ENCODE results near the gene OR2AE1.

The OR2AE1 gene

DNA sequence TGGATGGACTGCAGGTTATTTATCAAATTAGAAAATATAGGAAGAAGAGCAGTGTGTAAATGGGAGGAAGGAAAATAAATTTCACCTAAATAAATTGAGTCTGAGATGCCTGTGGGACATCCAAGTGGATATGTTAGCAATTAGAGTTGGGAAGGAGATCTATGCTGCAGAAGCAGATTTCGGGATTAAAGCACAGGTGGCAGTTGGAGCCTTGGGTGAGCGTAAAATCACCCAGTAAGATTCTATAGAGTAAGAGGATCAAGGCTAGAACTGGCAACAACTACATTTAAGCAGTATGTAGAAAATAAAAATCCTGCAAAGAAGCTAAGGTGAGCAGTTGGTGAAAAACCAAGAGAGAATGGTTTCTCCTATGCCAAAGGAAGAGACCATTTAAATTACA is 34.1 kb upstream of the OR2AE1 start:
- ChIA-PET POLR2A (no interaction called here), CTCF (interaction anchor here (2.3 to 13.7 kb wide), 2 partner anchors 13 to 79 kb away, joined by 9 to 190 read pairs; no protein-coding TSS in a partner anchor)
- H3K4me3 ChIP-seq (ENCODE audit: low read depth, low read length): no peak overlapping the region
- no peak for DNase-seq (ENCODE audit: low read depth, low spot score)
- TF ChIP-seq CTCF (IDR thresholded peaks at IDR 0.05; ENCODE audit: insufficient read depth, low read length, missing control alignments): no peak

DNA sequence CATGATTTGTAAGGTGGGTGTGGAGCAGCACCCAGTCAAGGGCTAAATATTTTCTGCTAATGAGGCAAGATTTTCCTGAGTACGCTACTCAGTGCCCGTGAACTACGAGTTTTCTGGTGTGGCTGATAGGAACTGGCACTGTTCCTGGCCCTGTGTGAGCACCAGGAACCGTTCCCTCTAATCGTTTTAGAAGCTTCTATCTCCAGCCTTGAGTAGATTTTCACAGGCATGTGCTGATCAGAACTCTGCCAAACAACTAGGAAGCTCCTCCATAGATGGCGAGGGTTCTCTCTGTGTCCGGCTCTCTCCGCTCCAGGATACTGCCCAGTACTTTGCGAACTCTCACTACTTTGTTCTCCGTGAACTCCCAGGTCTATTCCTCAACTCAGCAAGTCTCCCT is 24.7 kb upstream of the OR2AE1 start:
- POLR2A ChIA-PET: no interaction called here
- TF ChIP-seq CTCF (IDR thresholded peaks at IDR 0.05; ENCODE audit: insufficient read depth, low read length, missing control alignments): no peak

DNA sequence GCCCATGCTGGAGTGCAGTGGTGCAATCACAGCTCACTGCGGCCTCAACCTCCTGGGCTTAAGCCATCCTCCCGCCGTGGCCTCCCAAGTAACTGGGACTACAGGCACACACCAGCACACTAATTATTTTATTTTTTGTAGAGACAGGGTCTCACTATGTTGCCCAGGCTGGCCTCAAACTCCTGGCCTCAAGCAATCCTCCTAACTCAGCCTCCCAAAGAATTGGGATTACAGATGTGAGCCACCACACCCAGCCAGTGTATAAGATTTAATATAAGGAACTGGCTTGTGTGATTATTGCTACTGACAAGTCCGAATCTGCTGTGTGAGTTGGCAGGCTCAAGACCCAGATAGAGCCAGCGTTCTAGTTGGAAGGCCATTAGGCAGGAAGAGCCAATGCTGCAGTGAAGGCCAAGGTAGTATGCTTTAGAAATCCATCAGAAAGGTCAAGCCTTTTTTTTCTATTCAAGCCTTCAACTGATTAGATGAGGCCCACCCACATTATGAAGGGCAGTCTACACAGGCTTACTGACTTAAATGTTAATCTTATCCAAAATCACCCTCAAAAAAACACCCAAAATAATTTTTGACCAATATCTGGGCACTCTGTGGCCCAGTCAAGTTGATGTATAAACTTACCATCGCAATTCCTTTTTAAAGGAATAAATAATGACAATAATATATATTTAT is 23.1 kb upstream of the OR2AE1 start:
- no peak overlapping the region for H3K4me3 ChIP-seq (ENCODE audit: low read depth, low read length)
- CTCF ChIA-PET: no interaction called here
- no peak for DNase-seq (ENCODE audit: low read depth, low spot score)
- no peak for TF ChIP-seq CTCF (IDR thresholded peaks at IDR 0.05; ENCODE audit: insufficient read depth, low read length, missing control alignments)
- POLR2A ChIA-PET: no interaction called here

More for the DNA sequence above, 24.7 kb upstream of the OR2AE1 start:
- CTCF ChIA-PET: interaction anchor here (2.0 kb wide), 1 partner anchor 12 kb away, joined by 4 read pairs; no protein-coding TSS in a partner anchor
- H3K4me3 ChIP-seq (ENCODE audit: low read depth, low read length): no peak overlapping the region
- no peak for DNase-seq (ENCODE audit: low read depth, low spot score)

DNA sequence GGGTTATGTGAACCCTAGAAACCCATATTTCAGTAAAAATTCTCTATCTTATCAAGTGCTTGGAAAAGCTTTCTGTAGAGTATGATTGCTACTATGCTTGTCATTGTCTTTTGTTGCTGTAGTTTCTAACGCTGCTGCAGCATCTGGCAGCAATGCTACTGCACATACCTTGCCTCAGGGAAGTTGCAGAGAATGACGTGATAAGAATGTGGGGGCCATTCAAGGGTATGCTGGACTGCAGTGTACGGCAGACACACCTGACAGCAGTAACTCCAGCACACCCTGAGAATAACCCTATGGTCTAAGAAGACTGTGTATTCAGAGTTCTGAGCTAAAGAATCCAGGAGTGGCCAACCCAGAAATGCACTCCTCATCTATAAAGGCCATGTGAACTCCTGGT is 22.0 kb upstream of the OR2AE1 start:
- no peak overlapping the region for H3K4me3 ChIP-seq (ENCODE audit: low read depth, low read length)
- POLR2A ChIA-PET: no interaction called here
- TF ChIP-seq CTCF (IDR thresholded peaks at IDR 0.05; ENCODE audit: insufficient read depth, low read length, missing control alignments): no peak
- no peak for DNase-seq (ENCODE audit: low read depth, low spot score)
- CTCF ChIA-PET: interaction anchor here (1.4 to 2.6 kb wide), 3 partner anchors 13 to 81 kb away, joined by 3 to 9 read pairs (median 5); no protein-coding TSS in a partner anchor

DNA sequence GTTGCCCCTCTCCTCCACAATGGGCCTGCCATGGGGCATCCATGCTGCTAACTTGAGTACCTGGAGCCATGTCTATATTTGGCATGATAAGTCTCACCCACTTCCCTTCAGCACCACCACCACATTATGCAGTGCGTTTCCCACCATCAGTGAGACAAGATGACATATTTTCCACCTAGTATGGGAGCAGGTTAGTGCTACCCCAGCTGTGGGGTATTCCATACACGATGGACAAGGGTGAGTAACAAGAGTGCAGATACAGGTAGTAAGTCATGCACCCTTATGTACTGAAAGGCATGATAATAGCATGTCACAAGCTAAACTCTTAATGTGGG is 21.2 kb upstream of the OR2AE1 start:
- no peak overlapping the region for H3K4me3 ChIP-seq (ENCODE audit: low read depth, low read length)
- ChIA-PET CTCF (interaction anchor here (1.4 to 2.6 kb wide), 3 partner anchors 14 to 82 kb away, joined by 3 to 9 read pairs (median 5); no protein-coding TSS in a partner anchor), POLR2A (no interaction called here)
- no peak for DNase-seq (ENCODE audit: low read depth, low spot score)
- TF ChIP-seq CTCF (IDR thresholded peaks at IDR 0.05; ENCODE audit: insufficient read depth, low read length, missing control alignments): no peak

- ChIA-PET POLR2A (no interaction called here), CTCF (interaction anchor here (1.4 to 2.6 kb wide), 4 partner anchors 14 to 82 kb away, joined by 3 to 9 read pairs (median 5); no protein-coding TSS in a partner anchor)
- DNase-seq (ENCODE audit: low read depth, low spot score): no peak
- no peak overlapping the region for H3K4me3 ChIP-seq (ENCODE audit: low read depth, low read length)
- TF ChIP-seq CTCF (IDR thresholded peaks at IDR 0.05; ENCODE audit: insufficient read depth, low read length, missing control alignments): no peak
Observed at GRCh38 chr7:99897322-99898022, 20.6 kb upstream of the OR2AE1 start.
